ENCODE results near the gene OR2L5. TPM values are rescaled to one million over a fixed set of nuclear protein-coding genes. Genes with fewer than 3 reads are reported as not detected.

Gene OR2L5
- total RNA-seq, 1 donor from 2014 or later, result not detected

Other genes starting within 250 kb of the OR2L5 start
- gene OR14A16, start 189.5 kb upstream of the OR2L5 start, total RNA-seq, result not detected
- not detected for gene OR11L1, start 171.8 kb upstream of the OR2L5 start, total RNA-seq
- gene TRIM58, start 156.5 kb upstream of the OR2L5 start, total RNA-seq, result 22.9 TPM
- gene OR2W3, start 118.1 kb upstream of the OR2L5 start, total RNA-seq, result 6.3 TPM
- 0.40 TPM for gene OR2T8, start 93.4 kb upstream of the OR2L5 start, total RNA-seq
- 0.22 TPM for gene OR2AJ1, start 88.8 kb upstream of the OR2L5 start, total RNA-seq
- 0.53 TPM for gene OR2L8, start 64.8 kb upstream of the OR2L5 start, total RNA-seq
- not detected for gene OR2AK2, start 48.4 kb upstream of the OR2L5 start, total RNA-seq
- gene OR2L2, start 16.4 kb downstream of the OR2L5 start, total RNA-seq, result 0.53 TPM
- 0.13 TPM for gene OR2L3, start 33.2 kb downstream of the OR2L5 start, total RNA-seq
- 0.36 TPM for gene OR2L13, start 81.5 kb downstream of the OR2L5 start, total RNA-seq
- gene OR2M5, start 131.5 kb downstream of the OR2L5 start, total RNA-seq, result not detected
- not detected for gene OR2M2, start 161.2 kb downstream of the OR2L5 start, total RNA-seq
- 0.04 TPM for gene OR2M3, start 183.6 kb downstream of the OR2L5 start, total RNA-seq
- not detected for gene OR2M4, start 217.8 kb downstream of the OR2L5 start, total RNA-seq

Measured in sciatic nerve (tissue), 1 donor.